GM12864 (cell line): ENCODE results near the gene ATF4.

Source experiments
- DNase-seq: peaks from one replicate; pipeline ENCODE4 v3.0.0-alpha.2; 2011; ENCODE audit warnings: low read depth
- H3K4me3 ChIP-seq: 2 replicates; pipeline ENCODE4 v1.5.1; 2011; ENCODE audit warnings: mild to moderate bottlenecking, low read depth, low read length, control low read depth
- CTCF ChIP-seq: IDR thresholded peaks from 2 replicates; pipeline ENCODE4 v1.5.1; 2011; ENCODE audit warnings: low read depth, mild to moderate bottlenecking, moderate library complexity, low read length, control low read depth, inconsistent platforms; ENCODE audit errors: missing control alignments

ATF4 gene

GRCh38 chr22:39567135-39567946 is 47.0 kb downstream of the ATF4 start:
- DNase-seq: no peak
- H3K4me3 ChIP-seq: no peak overlapping the region
- no peak for TF ChIP-seq CTCF

- H3K4me3 ChIP-seq: no peak overlapping the region
- no peak for DNase-seq
- TF ChIP-seq CTCF: no peak
These were observed 48.1 kb downstream of the ATF4 start for GRCh38 chr22:39568278-39568981.

- no peak overlapping the region for H3K4me3 ChIP-seq
- no peak for DNase-seq
- no peak for TF ChIP-seq CTCF
These were observed 48.7 kb downstream of the ATF4 start for GRCh38 chr22:39569066-39569465.

GRCh38 chr22:39570226-39570625 is 49.9 kb downstream of the ATF4 start:
- no peak overlapping the region for H3K4me3 ChIP-seq

GRCh38 chr22:39570665-39571064 is 50.3 kb downstream of the ATF4 start, which contains the start of gene CACNA1I:
Gene CACNA1I (plus strand): TSS chr22:39570753. CDS start chr22:39570753, 0 bp downstream.
- H3K4me3 ChIP-seq: no peak within 1 kb of the TSS
- no peak for DNase-seq
- no peak for TF ChIP-seq CTCF

More at GRCh38 chr22:39570226-39570625, 49.9 kb downstream of the ATF4 start:
- TF ChIP-seq CTCF: no peak
- DNase-seq: no peak

- no peak overlapping the region for H3K4me3 ChIP-seq
- no peak for DNase-seq
- TF ChIP-seq CTCF: no peak
These were observed 51.2 kb downstream of the ATF4 start for GRCh38 chr22:39571538-39571937.
